Measurements from ENCODE around the gene SLC39A9. TPM values are rescaled to one million over a fixed set of nuclear protein-coding genes. Genes with fewer than 3 reads are reported as not detected.
"Not testable (repeated sequence)": the region's sequence is repeated elsewhere in the genome, so short reads cannot be mapped to it uniquely, and the experiment has no call there.

SLC39A9 gene
- total RNA-seq, 2 experiments from 2014 or later = 39.8 to 40.5 TPM

- H3K27me3 Mint-ChIP-seq = peaks cover 25% of the 10 kb centered on the region
- ATAC-seq (ENCODE audit: low read depth); POLR2A ChIA-PET; H3K9me3 Mint-ChIP-seq; H3K4me1 Mint-ChIP-seq; H3K36me3 Mint-ChIP-seq; H3K27ac Mint-ChIP-seq; H3K4me3 Mint-ChIP-seq; DNase-seq: not testable (repeated sequence)
Measured at GRCh38 chr14:69478055-69478454, 79.6 kb downstream of the SLC39A9 start.

GRCh38 chr14:69479696-69480095, 81.2 kb downstream of the SLC39A9 start:
- H3K4me3 Mint-ChIP-seq = no peak overlapping the region
- ATAC-seq (ENCODE audit: low read depth) = no peak
- POLR2A ChIA-PET = no interaction called here

GRCh38 chr14:69480136-69480535, 81.6 kb downstream of the SLC39A9 start:
- peaks cover 5% of the 10 kb centered on the region for H3K4me1 Mint-ChIP-seq
- POLR2A ChIA-PET = interaction anchor here (0.6 kb wide), 1 partner anchor 24 kb away, joined by 7 read pairs; no protein-coding TSS in a partner anchor

More at GRCh38 chr14:69479696-69480095, 81.2 kb downstream of the SLC39A9 start:
- Mint-ChIP-seq H3K9me3 (no peaks in the 10 kb centered on the region), H3K27me3 (peaks cover 27% of the 10 kb centered on the region), H3K36me3 (no peaks in the 10 kb centered on the region), H3K4me1 (peaks cover 5% of the 10 kb centered on the region), H3K27ac (no peak overlapping the region)
- DNase-seq = no peak

GRCh38 chr14:69481815-69482568, 83.5 kb downstream of the SLC39A9 start:
- H3K4me1 Mint-ChIP-seq = peaks cover 4% of the 10 kb centered on the region
- H3K27me3 Mint-ChIP-seq = peaks cover 47% of the 10 kb centered on the region
- no peak for ATAC-seq (ENCODE audit: low read depth)
- H3K36me3 Mint-ChIP-seq = no peaks in the 10 kb centered on the region
- no peak overlapping the region for H3K4me3 Mint-ChIP-seq
- no peaks in the 10 kb centered on the region for H3K9me3 Mint-ChIP-seq
- H3K27ac Mint-ChIP-seq = no peak overlapping the region
- no peak for DNase-seq
- POLR2A ChIA-PET = no interaction called here

More at GRCh38 chr14:69480136-69480535, 81.6 kb downstream of the SLC39A9 start:
- Mint-ChIP-seq H3K27ac (no peak overlapping the region), H3K9me3 (no peaks in the 10 kb centered on the region), H3K36me3 (no peaks in the 10 kb centered on the region), H3K4me3 (no peak overlapping the region), H3K27me3 (peaks cover 28% of the 10 kb centered on the region)
- ATAC-seq (ENCODE audit: low read depth) (no peak), DNase-seq (no peak)

GRCh38 chr14:69483765-69484443, 85.4 kb downstream of the SLC39A9 start:
- H3K4me1 Mint-ChIP-seq = peaks cover 4% of the 10 kb centered on the region
- H3K27ac Mint-ChIP-seq = no peak overlapping the region
- ATAC-seq (ENCODE audit: low read depth) (no peak), DNase-seq (no peak)
- H3K9me3 Mint-ChIP-seq = no peaks in the 10 kb centered on the region
- H3K4me3 Mint-ChIP-seq = peak overlapping the region; percentile 42
- no peaks in the 10 kb centered on the region for H3K36me3 Mint-ChIP-seq
- POLR2A ChIA-PET = no interaction called here
- H3K27me3 Mint-ChIP-seq = peaks cover 55% of the 10 kb centered on the region

GRCh38 chr14:69484444-69485314, 86.2 kb downstream of the SLC39A9 start, which contains the start of gene PLEKHD1:
Gene PLEKHD1 (plus strand): TSS chr14:69484728. CDS start chr14:69484966, 238 bp downstream.
- DNase-seq (no peak), ATAC-seq (ENCODE audit: low read depth) (no peak)
- Mint-ChIP-seq H3K36me3 (no peaks in the 10 kb centered on the region), H3K4me3 (peak within 1 kb of the TSS; percentile 42), H3K9me3 (no peaks in the 10 kb centered on the region), H3K27ac (no peak within 1 kb of the TSS), H3K27me3 (peaks cover 55% of the 10 kb centered on the region), H3K4me1 (peaks cover 4% of the 10 kb centered on the region)
- POLR2A ChIA-PET = no interaction called here

- peaks cover 52% of the 10 kb centered on the region for H3K27me3 Mint-ChIP-seq
Measured at GRCh38 chr14:69485315-69485660, 86.8 kb downstream of the SLC39A9 start.

GRCh38 chr14:69485701-69486100, 87.2 kb downstream of the SLC39A9 start:
- H3K4me3 Mint-ChIP-seq = no peak overlapping the region
- POLR2A ChIA-PET = no interaction called here
- ATAC-seq (ENCODE audit: low read depth) (no peak), DNase-seq (no peak)
- H3K27me3 Mint-ChIP-seq = peaks cover 54% of the 10 kb centered on the region
- H3K27ac Mint-ChIP-seq = no peak overlapping the region
- H3K4me1 Mint-ChIP-seq = peaks cover 4% of the 10 kb centered on the region
- H3K36me3 Mint-ChIP-seq = no peaks in the 10 kb centered on the region
- no peaks in the 10 kb centered on the region for H3K9me3 Mint-ChIP-seq

More at GRCh38 chr14:69485315-69485660, 86.8 kb downstream of the SLC39A9 start:
- no peak overlapping the region for H3K4me3 Mint-ChIP-seq
- H3K4me1 Mint-ChIP-seq = peaks cover 4% of the 10 kb centered on the region
- DNase-seq (no peak), ATAC-seq (ENCODE audit: low read depth) (no peak)
- no peaks in the 10 kb centered on the region for H3K9me3 Mint-ChIP-seq
- H3K27ac Mint-ChIP-seq = no peak overlapping the region
- no peaks in the 10 kb centered on the region for H3K36me3 Mint-ChIP-seq
- POLR2A ChIA-PET = no interaction called here

- Mint-ChIP-seq H3K9me3 (no peaks in the 10 kb centered on the region), H3K4me1 (peaks cover 4% of the 10 kb centered on the region), H3K27me3 (peaks cover 56% of the 10 kb centered on the region), H3K4me3 (no peak overlapping the region), H3K36me3 (no peaks in the 10 kb centered on the region), H3K27ac (no peak overlapping the region)
- ATAC-seq (ENCODE audit: low read depth) (no peak), DNase-seq (no peak)
- POLR2A ChIA-PET = no interaction called here
Measured at GRCh38 chr14:69487226-69487625, 88.7 kb downstream of the SLC39A9 start.

- Mint-ChIP-seq H3K9me3 (no peaks in the 10 kb centered on the region), H3K27ac (no peak overlapping the region), H3K36me3 (no peaks in the 10 kb centered on the region), H3K4me1 (peaks cover 4% of the 10 kb centered on the region), H3K27me3 (peaks cover 52% of the 10 kb centered on the region), H3K4me3 (no peak overlapping the region)
- ATAC-seq (ENCODE audit: low read depth) (no peak), DNase-seq (no peak)
- POLR2A ChIA-PET = no interaction called here
Measured at GRCh38 chr14:69487771-69488170, 89.3 kb downstream of the SLC39A9 start.

GRCh38 chr14:69489495-69489894, 91.0 kb downstream of the SLC39A9 start:
- Mint-ChIP-seq H3K36me3 (no peaks in the 10 kb centered on the region), H3K4me3 (no peak overlapping the region), H3K27ac (no peak overlapping the region), H3K4me1 (no peaks in the 10 kb centered on the region), H3K27me3 (peaks cover 39% of the 10 kb centered on the region), H3K9me3 (no peaks in the 10 kb centered on the region)
- DNase-seq (no peak), ATAC-seq (ENCODE audit: low read depth) (no peak)
- POLR2A ChIA-PET = no interaction called here

GRCh38 chr14:69490219-69490918, 91.9 kb downstream of the SLC39A9 start:
- H3K9me3 Mint-ChIP-seq = no peaks in the 10 kb centered on the region
- H3K4me3 Mint-ChIP-seq = no peak overlapping the region

GRCh38 chr14:69491193-69491592, 92.7 kb downstream of the SLC39A9 start:
- H3K27me3 Mint-ChIP-seq = peaks cover 29% of the 10 kb centered on the region
- POLR2A ChIA-PET = no interaction called here
- H3K27ac Mint-ChIP-seq = no peak overlapping the region
- H3K4me1 Mint-ChIP-seq = no peaks in the 10 kb centered on the region
- no peaks in the 10 kb centered on the region for H3K36me3 Mint-ChIP-seq
- no peak for ATAC-seq (ENCODE audit: low read depth)
- no peaks in the 10 kb centered on the region for H3K9me3 Mint-ChIP-seq
- no peak for DNase-seq
- no peak overlapping the region for H3K4me3 Mint-ChIP-seq

More at GRCh38 chr14:69490219-69490918, 91.9 kb downstream of the SLC39A9 start:
- Mint-ChIP-seq H3K27ac (no peak overlapping the region), H3K27me3 (peaks cover 35% of the 10 kb centered on the region), H3K36me3 (no peaks in the 10 kb centered on the region), H3K4me1 (no peaks in the 10 kb centered on the region)
- POLR2A ChIA-PET = no interaction called here
- no peak for ATAC-seq (ENCODE audit: low read depth)
- no peak for DNase-seq
